Measurements from ENCODE around the gene STK32B.

Gene STK32B

DNA sequence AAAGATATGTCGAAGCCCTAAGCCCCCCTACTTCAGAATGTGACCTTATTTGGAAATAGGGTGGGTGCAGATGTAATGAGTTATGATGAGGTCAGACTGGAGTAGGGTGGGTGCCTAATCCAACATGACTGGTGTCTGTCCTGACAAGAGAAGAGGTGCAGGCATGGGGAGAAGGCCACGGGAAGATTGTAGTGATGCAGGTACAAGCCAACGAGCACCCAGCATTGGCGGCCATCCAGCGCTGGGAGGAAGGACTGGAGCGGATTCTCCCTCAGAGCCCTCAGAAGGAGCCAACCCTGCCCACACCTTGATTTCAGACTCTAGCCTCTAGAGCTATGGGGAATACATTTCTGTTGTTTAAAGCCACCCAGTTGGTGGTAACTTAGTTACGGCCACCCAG lies 419.9 kb downstream of the STK32B start:
- no peak for DNase-seq (ENCODE audit: low read depth)

DNA sequence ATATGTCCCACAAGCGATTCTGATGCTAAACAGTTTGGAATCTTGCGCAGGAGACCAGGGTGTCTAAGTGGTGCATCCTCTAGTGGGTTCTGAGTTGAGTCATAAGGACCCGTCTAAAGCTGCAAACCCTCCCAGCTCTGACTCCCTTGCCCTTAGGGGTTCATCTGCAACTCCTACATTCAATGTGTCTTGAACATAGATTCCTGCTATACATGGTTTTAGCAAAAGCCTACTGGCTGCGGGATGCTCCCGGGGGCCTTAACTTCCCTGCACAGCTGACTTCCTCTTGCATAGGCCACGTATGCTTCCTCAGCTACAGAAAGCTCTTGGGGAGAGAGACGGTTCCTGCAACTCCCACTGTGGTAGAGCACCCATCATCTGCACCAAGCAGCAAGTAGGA lies 420.4 kb downstream of the STK32B start:
- DNase-seq (ENCODE audit: low read depth) = no peak

GRCh38 chr4:5472160-5472591 lies 420.9 kb downstream of the STK32B start:
- DNase-seq (ENCODE audit: low read depth) = no peak

DNA sequence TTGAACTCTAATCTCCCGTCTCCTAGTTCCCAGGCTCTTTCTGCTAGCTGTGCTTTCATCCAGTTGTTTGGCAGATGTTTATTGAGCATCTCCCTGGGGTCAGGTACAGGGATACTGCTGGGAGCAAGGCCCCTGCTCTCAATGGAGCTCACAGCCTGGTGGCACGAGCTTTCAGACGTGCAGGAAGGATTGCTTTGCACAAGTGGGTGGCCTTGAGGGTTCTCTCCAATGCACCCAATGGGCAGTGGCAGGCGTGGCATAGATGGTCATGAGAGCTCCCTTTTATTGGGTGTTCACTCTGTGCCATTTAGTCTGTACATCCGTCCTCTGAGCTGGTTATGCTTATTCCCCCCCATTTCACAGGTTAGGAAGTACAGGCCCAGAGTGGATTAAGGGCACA lies 421.8 kb downstream of the STK32B start:
- no peak for DNase-seq (ENCODE audit: low read depth)

DNA sequence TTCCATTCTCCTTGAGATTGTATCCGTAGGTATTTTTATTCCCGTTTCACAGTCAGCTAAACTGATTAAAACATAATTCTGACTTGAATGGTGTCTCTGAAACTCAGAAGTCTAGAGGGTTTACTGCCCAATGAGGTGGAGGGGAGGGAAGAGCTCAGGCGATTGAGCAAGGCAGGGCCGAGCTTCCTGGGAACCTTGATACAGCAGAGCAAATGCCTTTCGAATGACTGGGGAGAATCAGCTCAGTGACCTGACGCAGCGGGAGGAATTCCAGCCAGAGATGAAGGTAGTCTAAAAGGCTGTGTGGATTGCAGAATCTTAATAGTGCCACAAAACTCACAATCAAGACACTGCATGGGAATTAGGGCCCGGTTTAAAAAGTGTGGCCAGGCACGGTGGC lies 423.5 kb downstream of the STK32B start:
- no peak for DNase-seq (ENCODE audit: low read depth)

DNA sequence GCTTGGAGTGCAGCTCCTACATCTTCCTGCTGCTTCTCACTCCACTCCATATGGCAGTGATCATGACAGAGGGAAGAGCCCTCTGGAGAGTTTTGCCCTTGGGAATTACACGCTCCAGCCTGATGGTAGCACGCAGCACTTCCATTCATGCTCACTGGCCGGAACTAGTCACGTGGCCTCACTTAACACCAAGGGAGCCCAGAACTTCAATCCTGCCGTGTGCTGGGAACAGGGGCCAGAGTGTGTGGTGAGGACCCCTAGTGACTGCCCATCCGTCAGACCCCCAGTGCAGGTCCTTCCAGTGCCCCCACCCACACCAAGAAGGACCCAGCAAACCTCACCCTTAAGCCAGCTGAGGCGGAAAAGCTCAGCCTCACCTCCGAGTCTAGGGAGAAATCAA lies 426.3 kb downstream of the STK32B start:
- DNase-seq (ENCODE audit: low read depth) = no peak

- DNase-seq (ENCODE audit: low read depth) = no peak
Measured at GRCh38 chr4:5478169-5478568, 426.9 kb downstream of the STK32B start.

DNA sequence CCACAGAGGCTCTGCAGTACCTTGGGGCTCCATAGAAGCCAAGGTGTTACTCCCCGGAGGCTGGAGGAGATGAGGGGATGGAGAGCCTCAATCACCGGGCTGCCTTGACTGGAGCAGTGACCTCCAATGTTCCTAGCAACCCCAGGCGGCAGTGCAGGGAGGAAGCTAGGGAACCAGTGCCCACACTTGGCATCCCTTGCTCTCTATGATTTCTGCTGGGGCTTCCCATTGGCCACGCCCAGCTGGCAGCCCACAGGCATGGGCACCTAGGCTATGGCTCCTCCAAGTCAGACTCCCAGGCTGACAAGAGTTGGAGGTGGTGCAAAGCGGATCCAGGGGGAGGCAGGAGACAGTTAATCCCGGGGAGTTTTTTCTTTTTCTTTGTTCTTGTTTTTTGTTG lies 427.4 kb downstream of the STK32B start:
- DNase-seq (ENCODE audit: low read depth) = no peak

GRCh38 chr4:5479518-5480060 lies 428.3 kb downstream of the STK32B start:
- no peak for DNase-seq (ENCODE audit: low read depth)

- no peak for DNase-seq (ENCODE audit: low read depth)
Measured at GRCh38 chr4:5488413-5488812, 437.1 kb downstream of the STK32B start.

DNA sequence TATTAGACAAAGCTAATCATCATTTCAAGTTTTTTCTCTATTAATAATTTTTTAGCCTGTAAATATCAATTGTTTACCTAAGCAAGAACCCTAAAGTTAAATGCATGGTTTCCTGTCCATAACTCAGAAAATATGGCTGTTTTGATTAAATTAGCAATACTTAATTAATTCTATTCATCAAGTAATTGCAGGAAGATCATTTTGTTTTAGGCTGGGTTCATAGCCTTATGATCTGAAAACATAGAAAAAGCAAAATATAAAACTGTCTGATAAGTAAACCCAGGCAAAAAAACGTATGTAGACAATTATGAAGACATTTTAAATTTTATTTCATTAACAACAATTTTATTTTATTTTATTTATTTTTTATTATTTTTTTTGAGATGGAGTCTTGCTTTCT lies 438.0 kb downstream of the STK32B start:
- no peak for DNase-seq (ENCODE audit: low read depth)

DNA sequence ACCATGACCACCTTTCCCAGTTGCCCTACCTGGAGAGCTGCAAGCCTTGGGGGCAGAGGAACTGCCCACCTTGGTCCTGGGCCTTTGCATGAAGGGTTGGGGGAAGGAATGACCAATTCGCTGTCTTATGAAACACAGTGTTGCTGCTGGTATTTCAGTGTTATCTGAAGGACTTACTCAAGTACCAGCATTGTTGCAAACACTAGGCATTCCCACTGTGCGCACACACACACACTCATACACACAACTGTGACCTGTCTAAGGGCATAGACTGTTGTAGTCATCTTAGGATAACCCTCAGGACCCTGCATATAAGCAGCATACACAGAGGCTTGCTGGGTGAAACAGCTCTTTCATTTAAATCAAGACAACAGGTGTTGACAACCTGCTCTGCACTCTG lies 446.2 kb downstream of the STK32B start:
- no peak for DNase-seq (ENCODE audit: low read depth)

DNA sequence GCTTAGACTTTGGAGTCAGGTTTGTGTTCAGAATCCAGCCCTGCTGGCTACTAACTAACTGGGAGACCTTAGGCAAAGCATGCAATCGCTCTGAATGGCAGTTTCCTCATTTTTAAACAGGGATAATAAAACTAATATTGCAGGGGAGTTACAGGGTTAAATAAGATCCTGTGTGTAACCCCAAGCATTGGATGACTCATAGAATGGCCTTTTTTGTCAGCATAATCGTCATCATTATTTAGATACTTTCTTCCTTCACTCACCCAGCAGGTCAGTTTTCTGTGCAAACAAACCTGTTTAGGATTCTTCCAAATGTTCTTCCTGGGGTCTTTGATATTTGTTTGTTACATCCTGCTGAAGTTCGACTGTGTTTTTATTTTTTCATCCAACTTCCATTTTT lies 448.9 kb downstream of the STK32B start:
- DNase-seq (ENCODE audit: low read depth) = no peak

DNA sequence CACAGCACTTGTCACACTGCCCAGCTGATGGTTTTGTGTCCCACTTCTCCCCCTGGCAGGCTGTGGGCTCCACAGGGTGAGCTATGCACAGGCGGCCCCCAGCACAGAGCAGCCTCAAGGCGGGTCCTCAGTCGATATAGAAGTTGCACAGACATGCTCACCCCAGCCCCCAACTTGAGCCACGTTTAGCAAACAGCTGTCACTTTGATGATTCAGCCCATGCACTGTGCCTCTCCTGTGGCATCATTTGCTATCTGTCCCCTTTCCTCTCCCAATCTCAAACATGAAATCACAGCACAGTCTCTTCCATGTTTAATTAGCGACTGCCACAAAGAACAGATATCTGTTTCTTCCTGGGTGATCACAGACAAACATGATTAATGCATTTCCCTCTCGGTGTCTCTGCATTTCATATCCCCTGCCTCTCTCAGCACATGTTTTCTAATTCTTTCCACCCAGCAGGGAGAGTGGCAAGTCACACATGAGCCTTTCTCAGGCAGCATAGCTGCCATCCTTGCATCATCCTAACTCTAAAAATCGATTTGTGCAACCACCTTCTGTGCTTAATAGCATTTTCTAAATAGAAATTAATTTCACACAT lies 452.2 kb downstream of the STK32B start:
- DNase-seq (ENCODE audit: low read depth) = no peak

DNA sequence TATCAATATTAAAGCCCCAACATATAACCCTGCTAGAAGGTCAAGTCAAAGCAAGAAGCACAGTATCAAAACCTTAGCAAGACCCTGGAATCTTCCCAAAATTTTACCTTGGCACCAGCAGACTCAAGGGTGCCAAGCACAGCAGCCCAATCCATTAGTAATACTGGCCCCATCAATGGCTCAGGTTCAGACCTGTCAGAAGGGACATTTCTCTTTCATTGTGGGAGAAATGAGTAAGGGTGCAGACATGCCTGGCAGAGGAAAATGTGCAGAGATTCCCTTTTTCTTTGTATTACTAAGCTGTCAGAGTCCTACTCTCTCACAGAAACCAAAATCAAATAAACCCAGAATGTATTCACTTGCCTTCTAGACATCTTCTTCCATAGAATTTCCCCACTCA lies 453.2 kb downstream of the STK32B start:
- DNase-seq (ENCODE audit: low read depth) = no peak

GRCh38 chr4:5510504-5510903 lies 459.2 kb downstream of the STK32B start:
- DNase-seq (ENCODE audit: low read depth) = no peak

- DNase-seq (ENCODE audit: low read depth) = no peak
Measured at GRCh38 chr4:5511791-5512190, 460.5 kb downstream of the STK32B start.

GRCh38 chr4:5515646-5516045 lies 464.4 kb downstream of the STK32B start:
- DNase-seq (ENCODE audit: low read depth) = no peak

GRCh38 chr4:5517372-5517771 lies 466.1 kb downstream of the STK32B start:
- no peak for DNase-seq (ENCODE audit: low read depth)

- DNase-seq (ENCODE audit: low read depth) = no peak
Measured at GRCh38 chr4:5524446-5525299, 473.4 kb downstream of the STK32B start.

GRCh38 chr4:5526080-5526846 lies 475.0 kb downstream of the STK32B start:
- no peak for DNase-seq (ENCODE audit: low read depth)

DNA sequence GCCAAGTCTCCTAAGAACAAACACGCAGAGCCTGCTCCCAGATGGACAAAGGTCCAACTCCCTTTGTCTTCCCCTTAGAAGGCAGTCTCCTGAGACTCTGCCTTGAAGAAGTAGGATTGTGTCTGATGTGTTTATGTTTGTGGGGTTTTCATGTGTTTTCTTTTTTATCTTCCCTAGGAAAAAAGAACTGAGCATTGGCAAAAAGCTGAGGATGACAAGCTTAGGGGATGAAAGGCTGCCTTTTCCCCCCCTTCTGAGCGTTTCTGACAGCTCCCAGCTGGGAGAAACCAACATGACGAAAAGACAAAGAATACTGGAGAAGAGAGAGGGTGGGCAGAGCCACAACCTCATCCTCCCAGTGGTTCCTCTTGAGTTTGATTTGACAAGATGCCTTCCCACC lies 475.9 kb downstream of the STK32B start:
- no peak for DNase-seq (ENCODE audit: low read depth)

- no peak for DNase-seq (ENCODE audit: low read depth)
Measured at GRCh38 chr4:5528031-5528436, 476.8 kb downstream of the STK32B start.
